GM19238 (cell line): ENCODE results near the gene HYAL1.

ENCODE experiments used
- DNase-seq: peaks from one replicate; pipeline ENCODE4 v3.0.0; 2011; ENCODE audit warnings: low spot score; ENCODE audit not compliant: insufficient read length

Gene HYAL1

DNA sequence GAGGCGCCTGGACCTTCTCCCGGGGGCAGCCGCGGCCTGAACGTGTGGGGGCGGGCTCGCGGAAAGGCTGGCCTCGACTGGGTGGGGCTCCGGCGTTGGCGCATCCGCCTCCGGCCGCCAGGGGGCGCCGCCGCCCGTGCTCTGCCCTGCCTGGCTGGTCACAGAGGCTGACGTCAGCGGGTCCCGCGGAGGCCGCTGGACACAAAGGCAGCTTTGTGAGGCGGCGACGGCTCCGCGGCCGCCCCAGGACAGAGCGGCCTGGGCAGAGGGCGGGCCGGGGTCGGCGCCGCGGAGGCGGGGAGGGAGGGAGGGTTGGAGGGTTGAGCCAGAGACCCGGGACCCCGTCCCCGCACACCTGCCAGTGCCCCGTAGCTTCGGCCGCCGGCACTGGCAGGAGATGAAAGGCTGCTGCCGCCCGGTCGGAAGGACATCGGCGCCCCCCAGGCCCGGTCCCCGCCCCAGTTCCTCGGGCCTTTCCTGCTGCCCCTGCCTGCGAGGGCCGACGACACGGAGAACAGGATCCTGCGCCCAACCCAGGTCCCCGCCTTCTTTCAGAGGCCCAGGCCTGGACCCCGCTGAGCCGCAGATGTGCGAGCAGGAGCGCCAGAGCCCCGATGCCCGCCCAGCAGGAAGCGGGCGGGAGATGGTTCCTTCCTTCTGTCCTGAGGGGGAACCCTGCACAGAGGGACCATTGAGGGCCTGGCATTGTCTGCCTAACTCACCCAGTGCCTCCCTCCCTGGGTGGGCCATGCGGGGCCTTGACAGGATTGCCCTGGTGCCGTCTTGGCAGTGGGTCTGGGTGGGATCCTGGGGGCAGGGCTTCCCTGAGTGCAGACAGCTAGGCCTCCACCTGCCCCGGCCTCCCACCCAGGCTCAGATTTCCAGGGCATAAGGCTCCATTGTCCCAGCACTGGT, 43.1 kb downstream of the HYAL1 start:
- DNase-seq, result peak; percentile 97

DNA sequence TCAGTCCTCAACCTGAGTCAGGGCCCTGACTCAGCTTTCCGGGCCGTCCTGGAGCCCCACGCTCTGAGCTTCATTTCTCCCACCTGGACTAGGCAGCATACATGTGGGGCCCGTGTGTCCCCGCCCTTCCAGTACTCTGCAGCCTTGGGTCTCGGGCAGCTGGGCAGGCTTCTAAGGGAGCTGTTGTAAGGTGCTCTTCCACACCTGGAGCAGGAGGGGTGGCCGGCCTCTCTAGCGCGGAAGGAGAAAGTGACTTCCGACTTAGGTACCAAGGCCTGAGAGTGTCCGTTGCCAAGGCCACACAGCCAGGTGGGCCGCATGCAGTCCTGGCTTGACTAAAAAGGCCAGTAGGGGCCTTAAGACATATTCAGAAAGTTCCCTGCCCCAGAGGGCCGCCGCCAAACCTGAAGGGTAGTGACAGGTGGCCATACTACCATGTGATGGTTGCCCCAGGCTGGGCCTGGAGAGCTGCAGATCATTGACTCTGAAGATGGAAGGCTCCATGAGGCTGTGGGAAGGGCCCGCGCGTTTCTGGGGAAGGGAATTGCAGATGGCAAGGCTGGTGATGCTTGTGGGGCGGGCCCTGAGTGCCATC, 43.8 kb downstream of the HYAL1 start:
- no peak for DNase-seq

DNA sequence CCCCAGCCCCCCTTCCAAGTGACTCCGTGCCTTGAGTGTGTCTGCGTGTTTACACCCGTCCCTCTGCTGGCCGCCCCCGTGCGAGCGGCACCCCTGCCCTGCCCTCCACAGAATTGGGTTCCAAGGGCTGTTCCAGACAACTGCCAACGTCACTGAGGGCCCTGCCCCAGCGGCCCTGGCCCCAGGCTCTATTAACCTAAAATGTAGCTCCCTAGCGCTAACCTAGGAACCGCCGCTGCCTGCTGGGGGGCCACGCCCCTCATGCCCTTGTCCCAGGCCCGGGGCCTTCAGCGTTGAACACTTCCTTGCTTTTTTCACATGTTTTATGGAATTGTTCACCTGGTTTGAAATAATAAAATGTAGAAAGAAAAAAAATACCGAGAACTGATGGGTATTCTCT, 44.4 kb downstream of the HYAL1 start:
- DNase-seq, result no peak

DNA sequence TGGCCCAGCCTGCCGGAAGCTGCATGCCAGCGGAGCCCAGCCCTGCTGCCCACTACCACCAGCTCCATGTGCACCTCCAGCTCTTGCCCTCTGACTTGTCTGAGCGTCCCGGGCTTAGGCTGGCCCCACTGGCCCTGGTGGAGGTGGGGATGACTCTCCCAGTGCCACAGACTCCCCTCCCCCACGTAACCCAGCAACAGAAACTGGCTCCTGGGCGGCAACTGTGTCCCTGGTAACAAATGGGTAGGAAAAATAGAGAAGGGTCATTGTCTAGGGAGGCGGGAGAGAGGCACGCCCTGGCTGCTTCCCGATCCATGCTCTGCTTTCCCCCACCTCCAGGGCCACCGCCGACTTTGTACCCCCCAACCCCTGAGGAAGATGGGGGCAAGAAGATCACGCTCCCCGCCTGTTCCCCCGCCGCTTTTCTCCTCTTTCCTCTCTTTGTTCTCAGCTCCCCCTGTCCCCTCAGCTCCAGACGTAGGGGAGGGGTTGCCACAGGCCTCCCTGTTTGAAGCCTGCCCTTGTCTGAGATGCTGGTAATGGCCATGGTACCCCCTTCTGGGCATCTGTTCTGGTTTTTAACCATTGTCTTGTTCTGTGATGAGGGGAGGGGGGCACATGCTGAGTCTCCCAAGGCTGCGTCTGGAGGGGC, 45.2 kb downstream of the HYAL1 start:
- DNase-seq, result no peak

DNA sequence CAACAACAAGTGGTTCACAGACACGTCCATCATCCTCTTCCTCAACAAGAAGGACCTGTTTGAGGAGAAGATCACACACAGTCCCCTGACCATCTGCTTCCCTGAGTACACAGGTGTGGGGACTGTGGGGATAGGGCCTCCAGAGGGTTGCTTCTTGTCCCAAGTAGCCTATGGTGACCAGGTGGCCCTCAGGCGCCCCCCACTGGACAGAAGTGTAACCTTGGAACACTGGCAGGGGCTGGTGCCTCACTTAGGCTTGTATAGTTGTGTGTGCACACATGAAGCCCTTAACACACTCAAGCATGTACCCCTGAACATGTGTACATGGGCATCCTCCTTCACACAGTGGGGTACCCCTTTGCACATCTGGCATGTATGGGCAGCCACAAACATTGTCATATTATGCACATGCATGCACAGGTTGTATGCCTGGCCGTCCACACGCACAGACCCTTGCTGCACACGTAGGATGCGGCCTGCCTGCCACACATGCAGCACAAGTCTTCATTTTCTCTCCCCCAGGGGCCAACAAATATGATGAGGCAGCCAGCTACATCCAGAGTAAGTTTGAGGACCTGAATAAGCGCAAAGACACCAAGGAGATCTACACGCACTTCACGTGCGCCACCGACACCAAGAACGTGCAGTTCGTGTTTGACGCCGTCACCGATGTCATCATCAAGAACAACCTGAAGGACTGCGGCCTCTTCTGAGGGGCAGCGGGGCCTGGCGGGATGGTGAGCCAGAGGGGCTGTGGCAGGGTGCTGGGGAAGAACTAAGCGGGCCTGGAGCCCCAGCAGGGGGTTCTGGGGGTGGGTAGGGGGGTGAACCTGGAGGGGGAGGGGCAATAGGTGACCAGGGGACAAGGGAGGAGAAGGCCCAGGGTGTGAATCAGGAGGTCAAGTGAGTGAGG, 46.1 kb downstream of the HYAL1 start:
- no peak for DNase-seq

DNA sequence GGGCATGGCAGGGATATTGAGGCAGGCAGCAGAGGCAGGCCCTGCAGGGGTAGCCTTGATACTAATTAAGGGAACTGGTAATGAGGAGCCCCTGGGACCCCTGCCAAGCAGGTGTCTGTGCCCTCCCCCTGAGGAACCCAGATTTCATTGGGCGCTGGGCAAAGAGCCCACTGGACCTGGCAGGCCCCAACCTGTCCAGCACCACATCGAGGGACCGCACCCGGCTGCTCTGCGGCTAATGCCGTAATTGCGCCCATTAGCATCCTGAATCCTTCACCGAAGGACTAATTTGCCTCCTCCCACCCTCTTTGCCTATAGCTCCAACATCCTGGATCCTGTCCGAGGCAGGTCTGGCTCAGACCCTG, 48.1 kb downstream of the HYAL1 start:
- DNase-seq, result no peak

DNA sequence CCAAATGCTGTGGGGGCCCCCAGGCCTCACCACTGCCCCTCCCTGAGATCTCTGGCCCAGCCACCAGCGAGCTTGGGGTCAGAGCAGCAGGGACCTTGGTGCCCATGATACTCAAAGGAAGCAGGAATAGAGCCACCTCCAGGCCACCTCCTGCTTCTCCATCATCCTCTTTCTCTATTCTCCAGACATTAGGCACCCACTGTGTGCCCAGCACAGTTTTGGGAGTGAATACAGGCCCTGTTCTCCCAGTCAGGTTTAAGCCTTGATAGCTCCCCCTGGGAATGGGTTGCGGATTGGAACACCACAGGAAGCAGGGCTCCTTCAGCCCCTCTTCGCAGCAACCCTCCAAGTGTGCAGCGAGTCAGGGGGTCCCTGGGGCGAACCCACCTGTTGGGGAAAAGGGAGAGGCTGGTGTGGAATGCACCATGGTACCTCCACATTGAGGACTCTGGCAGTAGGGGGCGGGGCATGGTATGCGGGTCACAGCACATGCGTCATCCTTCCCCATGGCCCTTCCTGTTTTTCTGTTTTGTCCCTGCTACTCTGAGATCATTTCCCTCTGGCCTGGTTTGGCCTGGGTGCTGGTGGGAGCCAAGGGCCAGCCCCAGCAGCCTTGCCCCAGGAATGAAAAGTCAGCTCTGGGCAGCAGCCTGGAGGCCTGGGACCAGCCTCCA, 48.7 kb downstream of the HYAL1 start:
- DNase-seq, result no peak

DNA sequence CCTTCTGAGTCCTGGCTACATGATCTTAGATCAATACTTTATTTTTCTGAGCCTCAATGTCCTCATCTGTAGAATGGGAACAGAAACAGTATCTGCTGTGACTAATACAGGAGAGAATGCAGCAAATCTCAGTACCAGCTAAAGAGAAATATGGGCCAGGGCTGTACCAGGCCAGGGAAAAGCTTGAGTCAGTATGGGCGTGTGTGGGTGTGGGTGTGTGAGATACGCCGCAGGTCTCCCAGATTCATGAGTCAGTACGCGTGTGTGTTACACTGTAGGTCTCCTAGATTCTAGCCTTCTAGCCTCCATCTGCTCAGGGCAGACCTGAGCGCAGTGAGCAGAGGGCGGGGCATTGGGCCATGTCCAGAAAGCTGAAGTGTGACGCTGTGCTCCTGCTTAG, 52.2 kb downstream of the HYAL1 start:
- no peak for DNase-seq

DNA sequence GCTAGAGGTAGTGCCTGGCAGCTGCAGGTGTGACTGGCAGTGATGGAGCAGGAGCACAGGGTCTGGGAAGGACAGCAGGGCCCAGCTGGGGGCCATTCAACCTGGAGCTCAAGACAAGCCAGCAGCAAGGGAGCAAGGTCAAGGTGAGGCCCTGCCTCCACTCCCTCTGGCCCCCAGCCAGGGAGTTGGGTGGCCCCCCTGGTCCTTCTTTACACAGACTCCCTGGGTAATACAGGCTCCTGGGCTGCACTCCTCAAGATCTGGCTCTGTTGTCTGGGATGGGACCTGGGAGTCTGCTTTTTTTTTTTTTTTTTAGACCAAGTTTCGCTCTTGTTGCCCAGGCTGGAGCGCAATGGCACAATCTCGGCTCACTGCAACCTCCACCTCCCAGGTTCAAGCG, 52.9 kb downstream of the HYAL1 start:
- DNase-seq, result no peak
